IMR-90 (cell line): ENCODE data around the gene BLVRB.

Experiments
- BHLHE40 ChIP-seq: fragments of 150-350 bp; IDR thresholded peaks from 2 replicates; pipeline ENCODE4 v1.6.1; 2016; ENCODE audit warnings: mild to moderate bottlenecking, low read depth, low read length
- CEBPB ChIP-seq: IDR thresholded peaks from 2 replicates; pipeline ENCODE4 v1.6.1; 2012; ENCODE audit warnings: low read depth, low read length, improper control_type of control experiment
- CHD1 ChIP-seq: IDR thresholded peaks from 2 replicates; pipeline ENCODE4 v1.6.1; 2012; ENCODE audit warnings: low read depth, low read length, improper control_type of control experiment
- FOS ChIP-seq: fragments of 150-350 bp; IDR thresholded peaks from 2 replicates; pipeline ENCODE4 v1.6.1; 2016; ENCODE audit warnings: low read depth, low read length
- MAFK ChIP-seq: IDR thresholded peaks from 2 replicates; pipeline ENCODE4 v1.6.1; 2012; ENCODE audit warnings: low read depth, low read length, improper control_type of control experiment
- MAZ ChIP-seq: IDR thresholded peaks from 2 replicates; pipeline ENCODE4 v1.6.1; 2012; ENCODE audit warnings: low read depth, mild to moderate bottlenecking, low read length, improper control_type of control experiment, moderate library complexity, borderline replicate concordance
- RAD21 ChIP-seq: IDR thresholded peaks from 2 replicates; pipeline ENCODE4 v1.6.1; 2012; ENCODE audit warnings: low read length, improper control_type of control experiment
- RFX5 ChIP-seq: IDR thresholded peaks from 2 replicates; pipeline ENCODE4 v1.8.0; 2012; ENCODE audit warnings: low read depth, mild to moderate bottlenecking, low read length, moderate library complexity
- TF ChIP-seq, protein P1 (sequence below): conservative IDR thresholded peaks from 2 replicates; pipeline ENCODE4 v1.5.1; 2012; ENCODE audit warnings: mild to moderate bottlenecking, low read depth, low read length, improper control_type of control experiment
- TF ChIP-seq, protein P2 (sequence below): fragments of 150-350 bp; IDR thresholded peaks from 2 replicates; pipeline ENCODE4 v1.6.1; 2016; ENCODE audit warnings: low read depth, mild to moderate bottlenecking, low read length, moderate library complexity, borderline replicate concordance

DNA sequence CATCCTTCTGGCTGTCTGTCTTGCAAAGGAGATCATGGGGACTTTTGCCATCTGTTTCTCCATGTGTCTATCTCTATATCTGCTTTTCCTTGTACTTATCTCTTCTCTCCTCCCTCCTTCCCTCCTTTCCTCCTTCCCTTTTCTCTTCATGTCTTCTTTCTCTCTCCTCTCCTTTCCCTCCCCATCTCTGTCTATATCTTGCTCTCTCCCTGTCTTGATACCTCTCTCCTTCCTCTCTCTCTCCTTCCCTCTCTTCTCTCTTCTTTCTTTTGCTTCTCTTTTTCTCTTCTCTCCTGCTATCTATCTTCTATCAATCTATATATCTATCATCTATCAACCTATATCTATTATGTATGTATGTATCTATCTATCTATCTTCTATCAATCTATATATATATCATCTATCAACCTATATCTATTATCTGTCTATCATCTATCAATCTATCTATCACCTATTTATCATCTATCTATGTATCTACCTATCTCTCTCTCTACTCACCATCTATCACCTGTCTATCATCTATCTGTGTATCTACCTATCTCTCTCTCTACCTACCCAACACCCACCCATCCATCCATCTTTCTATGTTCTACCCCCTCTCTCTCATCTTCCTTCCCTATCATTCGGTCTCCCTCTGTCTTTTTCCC is 28.8 kb upstream of the BLVRB start:
- no peak for TF ChIP-seq BHLHE40
- TF ChIP-seq MAFK = no peak
- TF ChIP-seq, protein P1, sequence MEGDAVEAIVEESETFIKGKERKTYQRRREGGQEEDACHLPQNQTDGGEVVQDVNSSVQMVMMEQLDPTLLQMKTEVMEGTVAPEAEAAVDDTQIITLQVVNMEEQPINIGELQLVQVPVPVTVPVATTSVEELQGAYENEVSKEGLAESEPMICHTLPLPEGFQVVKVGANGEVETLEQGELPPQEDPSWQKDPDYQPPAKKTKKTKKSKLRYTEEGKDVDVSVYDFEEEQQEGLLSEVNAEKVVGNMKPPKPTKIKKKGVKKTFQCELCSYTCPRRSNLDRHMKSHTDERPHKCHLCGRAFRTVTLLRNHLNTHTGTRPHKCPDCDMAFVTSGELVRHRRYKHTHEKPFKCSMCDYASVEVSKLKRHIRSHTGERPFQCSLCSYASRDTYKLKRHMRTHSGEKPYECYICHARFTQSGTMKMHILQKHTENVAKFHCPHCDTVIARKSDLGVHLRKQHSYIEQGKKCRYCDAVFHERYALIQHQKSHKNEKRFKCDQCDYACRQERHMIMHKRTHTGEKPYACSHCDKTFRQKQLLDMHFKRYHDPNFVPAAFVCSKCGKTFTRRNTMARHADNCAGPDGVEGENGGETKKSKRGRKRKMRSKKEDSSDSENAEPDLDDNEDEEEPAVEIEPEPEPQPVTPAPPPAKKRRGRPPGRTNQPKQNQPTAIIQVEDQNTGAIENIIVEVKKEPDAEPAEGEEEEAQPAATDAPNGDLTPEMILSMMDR = no peak
- no peak for TF ChIP-seq RFX5
- TF ChIP-seq, protein P2, sequence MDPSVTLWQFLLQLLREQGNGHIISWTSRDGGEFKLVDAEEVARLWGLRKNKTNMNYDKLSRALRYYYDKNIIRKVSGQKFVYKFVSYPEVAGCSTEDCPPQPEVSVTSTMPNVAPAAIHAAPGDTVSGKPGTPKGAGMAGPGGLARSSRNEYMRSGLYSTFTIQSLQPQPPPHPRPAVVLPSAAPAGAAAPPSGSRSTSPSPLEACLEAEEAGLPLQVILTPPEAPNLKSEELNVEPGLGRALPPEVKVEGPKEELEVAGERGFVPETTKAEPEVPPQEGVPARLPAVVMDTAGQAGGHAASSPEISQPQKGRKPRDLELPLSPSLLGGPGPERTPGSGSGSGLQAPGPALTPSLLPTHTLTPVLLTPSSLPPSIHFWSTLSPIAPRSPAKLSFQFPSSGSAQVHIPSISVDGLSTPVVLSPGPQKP = no peak
- no peak for TF ChIP-seq FOS
- TF ChIP-seq MAZ = no peak
- TF ChIP-seq CHD1 = no peak
- TF ChIP-seq CEBPB = no peak
- TF ChIP-seq RAD21 = no peak
